ENCODE data around the gene NUP54.

Gene NUP54

DNA sequence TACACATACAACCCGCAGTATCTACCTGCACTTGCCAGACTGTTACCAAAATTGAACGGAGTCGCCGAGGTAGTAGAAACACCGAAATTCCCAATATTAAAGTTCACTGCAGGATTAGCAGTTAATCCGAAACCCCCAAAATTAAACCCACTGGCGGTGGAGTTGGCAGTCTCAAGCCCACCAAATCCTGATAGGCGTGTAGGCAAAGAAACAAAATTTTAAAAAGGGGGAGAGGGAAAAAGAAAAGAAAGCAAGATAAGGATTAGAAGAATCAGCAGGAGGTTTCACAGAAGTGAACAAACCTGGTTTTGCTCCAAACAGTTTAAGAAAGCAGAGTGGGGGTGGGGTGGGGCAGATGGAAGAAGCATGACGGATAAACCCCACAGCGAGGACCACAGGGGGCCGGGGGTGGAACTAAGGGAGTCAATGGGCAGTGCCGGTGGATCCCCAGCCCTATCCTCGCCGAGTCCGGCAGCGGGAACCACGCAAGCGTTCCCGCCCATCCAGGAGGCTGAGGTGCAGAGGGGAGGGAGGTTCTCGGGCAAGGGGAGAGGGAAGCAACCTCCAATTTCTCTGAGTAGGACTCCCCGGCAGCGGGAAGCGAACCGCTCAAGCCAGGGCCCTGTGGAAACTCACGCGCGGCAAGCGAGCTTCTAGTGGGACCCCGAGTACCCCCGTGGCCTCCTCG lies 599 bp downstream of the NUP54 start:
- DNase-seq (ENCODE audit: low read depth in 2 of 2): peak in 1 of 2 donors; percentile 0

DNA sequence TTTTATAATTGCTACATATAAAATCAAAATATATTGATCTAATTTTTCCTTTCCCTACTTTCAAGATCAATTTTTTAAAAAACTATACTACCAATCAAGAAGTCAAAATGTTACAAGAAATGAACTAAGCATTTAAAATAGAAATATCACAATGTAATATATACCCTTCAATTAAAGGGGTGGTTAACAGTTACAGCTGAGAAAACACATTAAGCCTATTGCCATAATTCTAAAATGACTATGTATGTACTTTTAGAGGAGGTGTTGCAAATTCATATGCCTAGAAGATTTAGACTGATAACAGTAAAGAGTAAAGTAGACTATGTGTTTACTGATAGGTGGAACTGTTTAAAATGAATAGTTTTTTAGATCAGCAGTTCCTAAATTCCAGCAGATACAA lies 3.7 kb downstream of the NUP54 start:
- DNase-seq (ENCODE audit: low read depth in 2 of 2): no peak

DNA sequence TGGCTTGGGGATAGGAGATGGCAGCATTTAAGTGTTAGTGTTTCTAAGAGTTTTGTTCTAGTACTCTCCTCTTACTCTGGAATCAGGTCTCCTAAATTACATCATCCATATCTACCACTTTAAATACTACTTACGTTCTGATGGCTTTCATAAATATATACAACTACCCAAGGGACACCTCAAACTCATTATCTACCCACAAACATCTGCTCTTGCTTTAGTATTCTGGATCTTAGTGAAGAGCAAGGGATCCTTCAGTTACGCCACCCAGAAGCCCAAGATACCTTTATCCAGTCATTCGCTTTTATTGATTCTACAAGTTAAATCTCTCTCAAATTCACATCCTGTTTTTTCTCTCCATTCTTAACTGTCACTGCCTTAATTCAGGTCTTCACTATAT lies 7.0 kb downstream of the NUP54 start:
- no peak for DNase-seq (ENCODE audit: low read depth in 2 of 2)

DNA sequence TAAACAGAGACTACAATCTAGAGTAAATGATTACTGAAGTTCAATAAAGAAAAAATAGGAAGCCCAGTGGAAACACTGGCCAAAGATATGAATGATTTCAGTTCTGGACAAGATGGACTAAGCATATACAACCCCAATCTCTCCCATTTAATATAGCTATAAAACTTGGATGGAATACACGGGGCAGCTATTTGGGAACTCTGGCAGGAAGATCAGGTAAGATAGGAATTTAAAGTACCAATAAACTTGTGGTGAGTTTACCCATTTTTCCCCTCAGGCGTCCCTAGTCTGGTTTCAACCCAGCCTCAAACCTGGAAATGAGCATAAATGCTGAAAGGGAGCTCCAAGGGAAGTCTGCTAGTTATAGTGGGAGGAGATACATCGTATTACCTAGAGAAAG lies 20.4 kb downstream of the NUP54 start:
- DNase-seq (ENCODE audit: low read depth in 2 of 2): no peak

DNA sequence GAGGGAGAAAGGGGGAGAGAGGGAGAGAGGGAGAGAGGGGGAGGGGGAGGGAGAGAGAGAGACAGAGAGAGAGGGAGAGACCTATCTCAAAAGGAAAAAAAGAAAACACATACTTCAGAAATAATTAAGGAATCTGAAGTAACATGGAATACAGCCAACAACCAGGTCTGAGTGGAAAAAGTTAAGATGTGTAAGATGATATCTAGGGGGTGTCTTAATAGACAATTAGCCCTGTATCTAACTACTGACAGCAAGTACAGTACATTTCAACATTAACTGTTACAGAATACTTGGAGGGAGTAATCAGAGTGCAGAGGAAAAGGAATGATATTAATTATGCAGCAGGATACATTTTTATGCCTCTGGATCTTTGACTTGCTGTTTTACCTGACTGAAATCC lies 22.4 kb downstream of the NUP54 start:
- DNase-seq (ENCODE audit: low read depth in 2 of 2): no peak

DNA sequence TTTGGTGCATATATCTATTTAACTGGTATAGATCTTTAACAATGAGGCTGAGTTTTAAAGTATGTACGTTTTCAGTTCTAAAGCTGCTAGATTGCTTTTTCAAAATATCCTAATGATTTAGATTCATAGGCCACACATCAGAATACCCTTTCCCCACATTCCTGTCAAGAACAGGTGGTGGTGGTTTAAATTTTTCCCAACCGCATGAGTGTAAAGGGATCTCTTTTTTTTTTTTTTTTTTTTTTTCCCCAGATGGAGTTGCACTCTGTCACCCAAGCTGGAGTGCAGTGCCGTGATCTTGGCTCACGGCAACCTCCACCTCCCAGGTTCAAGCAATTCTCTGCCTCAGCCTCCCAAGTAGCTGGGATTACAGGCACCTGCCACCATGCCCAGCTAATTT lies 28.0 kb downstream of the NUP54 start:
- DNase-seq (ENCODE audit: low read depth in 2 of 2): no peak

DNA sequence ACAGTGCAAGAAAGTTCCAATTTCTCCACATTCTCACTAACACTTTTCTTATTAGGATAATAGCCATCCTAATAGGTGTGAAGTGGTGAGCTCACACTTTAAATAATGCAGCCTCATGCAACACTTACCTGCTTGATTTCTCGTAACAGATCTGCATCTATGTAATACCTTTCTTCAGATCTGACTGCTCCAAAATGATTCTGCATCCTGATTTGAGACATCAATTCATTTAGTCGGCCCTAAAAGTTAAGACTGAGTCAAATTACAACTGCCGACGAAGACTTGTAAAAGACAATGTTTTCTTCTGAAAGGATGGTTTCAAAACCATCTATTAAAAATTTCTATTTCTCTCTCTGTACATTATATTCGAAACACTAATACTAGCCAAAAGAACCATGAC lies 30.7 kb downstream of the NUP54 start:
- DNase-seq (ENCODE audit: low read depth in 2 of 2): no peak

DNA sequence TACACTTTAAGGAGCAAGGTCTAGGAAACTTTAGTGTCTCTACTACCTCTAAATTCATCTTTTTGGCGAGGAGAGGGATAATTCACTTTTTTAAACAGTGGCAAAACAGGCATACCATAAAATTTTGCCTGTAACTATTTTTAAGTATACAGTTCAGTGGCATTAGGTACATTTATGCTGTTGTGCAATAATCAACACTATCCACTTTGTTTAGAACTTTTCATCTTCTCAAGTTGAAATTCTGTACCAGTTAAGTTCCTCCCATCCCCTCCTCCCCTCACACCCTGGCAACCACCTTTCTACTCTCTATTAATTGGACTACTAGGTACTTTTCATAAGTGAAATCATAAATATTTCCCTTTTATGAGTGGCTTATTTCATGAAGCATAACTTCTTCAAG lies 31.4 kb downstream of the NUP54 start:
- no peak for DNase-seq (ENCODE audit: low read depth in 2 of 2)

DNA sequence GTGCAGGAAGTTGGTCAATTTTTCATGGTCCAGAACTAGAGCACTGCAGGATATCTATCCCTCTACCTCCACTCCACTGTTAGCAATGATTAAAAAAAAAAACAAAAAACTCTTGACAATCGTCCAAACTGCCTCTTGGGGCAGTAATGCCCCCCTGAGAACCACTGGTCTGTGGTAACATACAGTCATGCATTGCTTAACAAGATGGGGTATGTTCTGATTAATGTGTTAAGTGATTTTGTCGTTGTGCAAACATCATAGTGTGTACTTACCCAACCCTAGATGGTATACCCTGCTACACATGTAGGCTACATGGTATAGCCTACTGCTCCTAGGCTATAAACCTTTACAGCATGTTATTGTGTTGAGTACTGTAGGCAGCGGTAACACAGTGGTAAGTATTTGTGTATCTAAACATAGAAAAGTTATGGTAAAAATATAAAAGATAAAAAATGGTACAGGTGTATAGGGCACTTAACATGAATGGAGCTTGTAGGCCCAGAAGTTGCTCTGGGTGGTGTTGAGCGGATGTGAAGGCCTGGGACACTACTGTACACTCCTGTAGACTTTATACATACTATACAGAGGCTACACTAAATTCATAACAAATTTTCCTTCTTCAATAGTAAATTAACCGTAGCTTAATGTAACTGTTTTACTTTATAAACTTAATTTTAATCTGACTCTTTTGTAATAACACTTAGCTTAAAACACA lies 39.6 kb downstream of the NUP54 start:
- DNase-seq (ENCODE audit: low read depth in 2 of 2): no peak

DNA sequence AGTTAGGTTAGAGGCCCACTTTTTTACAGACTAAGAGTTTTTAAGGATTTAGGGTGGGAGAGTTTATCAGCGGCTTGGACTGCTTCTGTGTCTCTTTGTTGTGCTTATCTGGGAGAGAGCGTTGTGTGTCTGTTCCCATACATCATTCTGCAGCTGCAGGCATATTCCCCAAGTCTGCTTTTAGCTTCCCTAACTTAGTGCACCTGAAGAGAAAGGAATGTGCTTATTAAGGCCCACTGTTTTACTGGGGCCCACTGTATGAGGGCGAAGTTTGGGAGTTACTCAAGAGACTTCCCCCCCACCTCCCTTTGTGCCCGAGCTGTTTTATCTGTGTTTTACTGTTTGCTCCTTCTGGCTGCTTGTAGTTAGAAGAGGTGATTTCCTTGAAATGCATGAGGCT lies 41.8 kb downstream of the NUP54 start:
- DNase-seq (ENCODE audit: low read depth in 2 of 2): no peak

DNA sequence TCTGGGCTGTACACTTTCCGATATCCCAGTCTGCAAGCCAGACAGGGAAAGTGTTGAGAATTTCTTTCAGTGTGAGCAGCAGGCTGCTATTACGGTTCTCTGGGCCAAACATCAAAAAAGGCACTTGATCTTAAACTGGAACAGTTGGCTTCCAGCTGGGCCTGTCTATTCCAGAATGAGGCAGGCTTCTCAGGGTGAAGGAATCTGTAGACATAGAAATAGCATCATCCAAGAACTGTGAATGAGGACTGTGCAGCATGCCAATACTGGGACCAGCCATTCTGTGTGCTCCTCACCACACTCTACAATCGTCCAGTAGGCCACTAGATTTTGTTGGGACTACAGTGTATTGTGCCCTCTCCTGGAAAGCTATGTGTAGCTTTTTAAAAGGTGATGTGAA lies 42.5 kb downstream of the NUP54 start:
- DNase-seq (ENCODE audit: low read depth in 2 of 2): no peak

DNA sequence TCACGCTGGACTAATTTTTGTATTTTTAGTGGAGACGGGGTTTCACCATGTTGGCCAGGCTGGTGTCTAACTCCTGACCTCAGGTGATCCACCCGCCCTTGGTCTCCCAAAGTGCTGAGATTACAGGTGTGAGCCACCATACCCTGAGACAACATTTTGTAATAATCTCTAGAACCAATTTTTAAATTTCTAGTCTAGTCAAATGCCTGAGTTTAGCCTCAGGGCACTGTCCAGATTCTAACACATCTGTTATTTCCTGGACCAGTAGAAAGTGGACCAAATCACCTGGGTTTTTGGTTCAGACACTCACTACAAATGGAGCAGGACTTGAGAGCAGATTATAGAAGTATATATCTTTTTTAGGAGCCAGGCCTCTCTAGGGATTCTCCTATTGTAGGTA lies 52.1 kb downstream of the NUP54 start:
- no peak for DNase-seq (ENCODE audit: low read depth in 2 of 2)

DNA sequence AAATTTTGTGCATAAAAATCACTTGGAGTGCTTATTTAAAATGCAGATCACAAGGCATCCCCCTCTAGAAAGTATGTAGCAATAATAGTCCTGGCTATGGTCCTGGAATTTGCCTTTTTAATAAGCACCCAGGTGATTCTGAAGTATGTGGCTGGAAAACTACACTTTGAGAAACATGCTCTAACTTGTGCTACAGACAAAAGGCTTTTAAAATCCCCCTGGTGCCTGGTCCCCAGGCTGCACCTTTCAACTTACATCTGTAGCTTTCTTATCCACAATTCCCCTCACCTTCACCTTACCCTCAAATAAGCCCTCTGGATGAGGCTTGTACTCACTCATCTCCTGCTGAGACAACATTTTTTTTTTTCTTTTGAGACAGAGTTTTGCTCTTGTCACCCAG lies 52.6 kb downstream of the NUP54 start:
- no peak for DNase-seq (ENCODE audit: low read depth in 2 of 2)

DNA sequence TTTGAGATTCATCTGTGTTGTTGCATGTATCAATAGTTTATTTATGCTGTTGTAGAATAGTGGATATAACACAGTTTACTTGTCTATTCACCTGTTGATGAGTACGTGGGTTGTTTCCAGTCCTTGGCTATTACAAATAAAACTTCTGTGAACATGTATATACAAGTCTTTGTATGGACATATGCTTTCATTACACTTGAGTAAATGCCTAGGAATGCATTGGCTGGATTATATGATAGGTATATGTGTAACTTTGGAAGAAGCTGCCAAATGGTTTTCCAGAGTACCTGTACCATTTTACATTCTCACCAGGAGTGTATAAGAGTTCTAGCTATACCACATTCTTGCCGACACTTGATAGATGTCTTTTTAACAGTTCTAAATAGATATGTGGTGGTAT lies 57.1 kb downstream of the NUP54 start:
- no peak for DNase-seq (ENCODE audit: low read depth in 2 of 2)

DNA sequence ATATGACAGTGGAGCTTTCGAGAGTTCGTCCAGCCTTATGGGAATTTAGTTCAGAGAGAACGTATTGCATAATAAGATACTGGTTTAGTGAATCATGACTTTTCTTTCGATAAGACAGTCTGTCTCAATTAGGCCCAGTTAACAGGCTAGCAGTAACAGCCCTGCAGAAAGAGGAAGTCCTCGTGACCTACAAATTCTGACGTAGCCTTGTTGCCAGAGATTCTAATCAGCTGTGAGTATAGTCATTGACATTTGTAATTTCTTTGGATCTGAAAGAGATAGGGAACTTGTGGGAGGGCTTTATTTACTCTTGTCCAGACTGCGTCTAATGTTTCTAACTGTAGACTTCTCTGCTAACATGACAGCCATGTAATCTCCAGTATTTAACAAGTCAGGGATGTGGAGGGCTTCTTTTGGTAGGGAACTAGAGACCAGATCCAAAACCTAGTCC lies 57.9 kb downstream of the NUP54 start:
- no peak for DNase-seq (ENCODE audit: low read depth in 2 of 2)

DNA sequence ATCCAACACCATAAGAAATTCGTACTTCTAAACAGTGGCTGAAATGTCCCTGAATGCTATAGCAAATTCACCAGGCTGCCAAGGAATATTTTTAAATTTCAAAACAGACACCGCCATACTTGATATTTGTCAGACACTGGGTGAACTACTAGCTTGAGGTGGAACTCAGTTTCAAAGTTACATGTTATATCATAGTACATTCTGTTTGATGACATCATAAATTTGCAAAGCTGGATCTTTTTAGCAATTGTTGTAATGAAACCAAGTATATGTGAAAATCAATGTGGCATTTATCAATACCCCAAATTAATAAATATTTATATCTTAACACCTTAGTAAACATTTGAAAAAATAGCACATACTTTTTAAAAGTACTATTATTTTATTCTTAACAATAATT lies 59.5 kb downstream of the NUP54 start:
- no peak for DNase-seq (ENCODE audit: low read depth in 2 of 2)

DNA sequence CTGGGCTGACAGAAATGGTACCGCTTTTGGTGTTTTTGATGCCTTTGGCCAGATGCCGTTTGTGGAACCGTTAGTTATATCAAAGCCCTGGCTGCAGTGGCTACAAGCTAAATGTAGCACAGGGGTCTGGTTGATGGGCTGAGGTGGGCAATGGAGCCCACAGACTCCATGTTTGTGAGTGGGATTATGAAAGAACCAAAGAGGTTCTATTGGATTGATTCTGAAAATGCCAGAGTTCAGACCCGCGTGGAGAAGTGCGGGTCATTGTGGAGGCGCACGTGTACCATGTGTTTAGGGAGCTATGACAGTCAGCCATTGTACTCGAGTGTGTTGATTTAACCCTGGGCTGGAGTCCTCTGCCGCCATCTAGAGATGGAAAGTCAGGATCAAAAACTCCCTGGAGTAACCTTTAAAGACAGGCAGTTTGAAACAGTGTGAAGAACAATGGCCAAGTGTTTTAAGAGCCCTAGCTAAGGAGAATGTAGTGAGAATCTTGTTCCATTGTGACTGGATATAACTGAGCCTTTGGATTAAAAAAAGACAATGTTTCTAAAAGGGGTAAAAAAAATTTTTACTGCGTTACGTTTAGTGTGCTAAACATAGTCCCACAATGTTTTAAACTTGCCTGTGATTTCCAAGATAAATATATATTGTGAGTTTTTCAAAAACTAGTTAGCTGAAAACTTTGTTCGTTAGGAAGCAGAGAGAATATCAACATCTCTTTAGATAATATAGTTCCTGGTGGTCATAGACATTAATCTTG lies 61.0 kb downstream of the NUP54 start:
- DNase-seq (ENCODE audit: low read depth in 2 of 2): no peak

DNA sequence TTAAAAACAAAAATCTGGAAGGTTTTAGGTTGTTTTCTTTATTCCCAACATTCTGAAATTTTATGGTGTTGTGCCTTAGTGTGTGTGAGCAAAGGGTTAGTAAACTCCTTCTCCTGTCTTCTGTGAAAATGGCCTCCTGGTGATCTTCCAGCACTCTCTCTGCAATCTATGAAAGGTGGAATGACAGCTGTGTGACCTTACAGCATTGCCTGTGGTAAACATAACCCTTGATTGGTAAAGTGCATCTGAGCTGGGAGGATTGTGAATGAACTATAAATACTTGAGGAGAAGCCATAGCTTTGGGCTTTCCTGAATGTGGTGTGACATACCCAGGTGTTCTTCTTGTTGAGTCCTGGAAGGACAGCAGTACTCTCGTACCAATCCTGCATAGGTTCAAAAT lies 63.7 kb downstream of the NUP54 start:
- DNase-seq (ENCODE audit: low read depth in 2 of 2): no peak

DNA sequence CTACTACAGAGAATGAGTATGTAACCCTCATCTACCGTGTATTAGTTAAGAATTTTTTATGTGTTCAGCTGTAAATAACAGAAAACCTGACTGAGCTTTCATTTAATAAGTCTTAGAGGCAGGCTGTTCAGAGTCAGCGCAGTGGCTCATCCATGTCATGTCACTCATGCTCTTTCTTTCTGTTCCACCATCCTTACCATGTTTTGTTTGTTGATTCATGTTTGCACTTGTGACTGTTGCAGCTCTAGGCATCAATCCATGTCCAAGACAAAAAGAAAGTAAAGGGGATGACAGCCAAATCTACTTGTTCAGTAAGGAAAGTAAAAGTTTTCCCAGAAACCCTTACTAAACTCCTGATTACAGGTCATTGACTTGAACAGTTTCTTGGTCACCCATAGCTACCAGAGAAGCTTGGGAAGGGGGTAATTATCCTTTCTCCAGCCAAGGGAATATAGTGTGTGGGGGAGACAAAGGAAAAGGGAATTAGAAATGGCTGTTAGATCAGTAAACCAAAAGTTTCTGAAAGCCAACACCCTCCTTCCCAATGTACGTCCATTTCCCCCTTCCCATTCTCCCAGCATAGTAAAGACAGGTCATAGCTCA lies 64.7 kb downstream of the NUP54 start:
- no peak for DNase-seq (ENCODE audit: low read depth in 2 of 2)

DNA sequence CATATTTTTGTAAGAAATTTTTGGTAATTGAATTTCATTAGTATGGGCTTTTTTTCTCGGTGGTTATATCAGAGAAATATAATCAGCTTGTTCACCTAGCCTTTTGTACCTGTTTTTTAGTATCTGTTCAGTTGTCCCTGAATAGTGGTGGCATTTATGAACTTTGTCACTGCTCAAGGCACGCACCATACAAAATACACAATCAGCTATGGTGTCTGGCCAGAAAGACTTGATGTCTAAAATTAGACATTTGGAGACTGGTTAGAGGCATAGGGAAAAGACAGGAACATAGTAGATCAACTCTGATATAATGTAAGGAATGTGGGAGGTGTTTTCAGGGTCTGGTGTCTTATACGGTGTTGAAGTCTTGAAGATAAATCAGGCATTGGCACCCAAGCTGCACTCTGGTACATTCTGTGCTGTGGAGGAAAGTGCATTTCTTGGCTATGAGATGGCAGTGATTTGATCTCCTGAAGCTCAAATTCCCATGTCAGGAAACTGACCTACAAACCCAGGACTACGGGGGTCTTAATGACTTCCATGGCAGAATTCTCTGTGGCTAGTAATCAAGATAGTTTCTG lies 70.1 kb downstream of the NUP54 start:
- DNase-seq (ENCODE audit: low read depth in 2 of 2): no peak

DNA sequence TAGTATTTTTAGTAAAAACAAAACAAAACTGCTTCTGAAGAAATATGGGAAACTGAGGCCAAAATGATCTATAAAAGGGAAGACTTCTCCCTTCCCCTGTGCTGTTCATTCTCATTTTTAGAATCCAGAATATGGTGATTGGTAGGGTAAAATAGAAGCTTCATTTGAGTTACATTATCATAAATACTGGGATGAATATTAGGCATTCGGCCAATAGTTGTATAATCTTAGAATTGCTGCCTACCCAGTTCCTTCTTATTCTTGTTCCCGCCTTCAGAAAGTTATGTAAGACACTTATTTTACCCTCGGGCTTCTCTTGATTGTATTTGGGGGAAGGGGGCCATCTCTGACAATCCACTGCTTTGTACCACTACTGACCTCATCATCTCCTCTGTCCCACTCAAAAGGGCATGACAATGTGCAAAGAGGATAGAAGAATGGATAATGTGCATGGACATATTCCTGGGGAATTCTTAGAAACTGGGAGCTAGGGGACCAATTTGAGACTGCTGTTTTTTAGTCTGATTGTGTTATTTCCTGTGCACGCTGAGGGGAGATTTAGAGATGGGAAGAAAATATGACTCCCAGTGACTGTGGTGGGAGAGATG lies 73.1 kb downstream of the NUP54 start:
- no peak for DNase-seq (ENCODE audit: low read depth in 2 of 2)

DNA sequence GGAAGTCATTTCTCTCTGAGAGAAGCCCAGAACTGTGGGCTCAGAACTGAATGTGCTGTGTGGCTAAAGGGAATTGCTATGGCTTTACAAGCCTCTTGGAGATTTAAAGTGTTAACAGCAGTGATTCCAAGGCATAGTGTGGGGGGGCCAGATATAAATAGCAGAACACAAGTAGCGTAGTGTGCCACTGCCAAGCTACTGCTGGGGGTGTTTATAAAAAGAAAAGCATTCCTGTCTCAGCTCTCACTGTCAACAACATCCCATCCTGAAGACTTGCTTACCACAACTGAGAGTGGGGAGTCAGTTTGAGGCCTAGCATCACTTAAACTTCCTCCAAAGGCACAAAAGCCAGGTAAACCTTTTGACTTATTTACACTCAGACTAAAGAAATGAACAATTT lies 73.7 kb downstream of the NUP54 start, which contains the start of gene ART3:
Gene ART3, plus strand, starts transcription at position 242 of the 400 bp plus-strand sequence. CDS start 1,181 bp downstream, outside the sequence.
- no peak for DNase-seq (ENCODE audit: low read depth in 2 of 2)

Data from stimulated activated CD8-positive, alpha-beta memory T cell treated with anti-CD3 and anti-CD28 coated beads, Interleukin-15, amount 100 ng/mL, for 4 hours (primary cell).